Measurements from ENCODE around the gene SLC35B2.

DNA sequence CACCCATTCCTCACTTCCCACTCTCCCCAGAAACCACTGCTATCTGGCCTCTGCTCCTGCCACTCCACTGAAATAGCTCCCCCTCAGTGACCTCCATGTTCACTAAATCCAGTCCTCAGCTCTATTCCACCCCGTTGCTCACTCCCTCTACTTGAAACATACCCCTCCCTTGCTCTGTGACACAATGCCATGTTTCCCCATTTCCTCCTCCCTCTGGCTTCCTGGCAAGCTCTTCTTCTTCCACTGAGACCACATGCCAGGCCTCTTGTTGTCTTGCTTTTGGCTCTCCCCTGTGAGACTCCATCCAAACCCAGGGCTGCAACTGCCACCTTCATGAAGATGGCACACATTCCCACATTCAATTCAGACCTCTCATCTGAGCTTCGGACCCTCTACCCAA lies 26.8 kb upstream of the SLC35B2 start:
- TF ChIP-seq, protein P1, sequence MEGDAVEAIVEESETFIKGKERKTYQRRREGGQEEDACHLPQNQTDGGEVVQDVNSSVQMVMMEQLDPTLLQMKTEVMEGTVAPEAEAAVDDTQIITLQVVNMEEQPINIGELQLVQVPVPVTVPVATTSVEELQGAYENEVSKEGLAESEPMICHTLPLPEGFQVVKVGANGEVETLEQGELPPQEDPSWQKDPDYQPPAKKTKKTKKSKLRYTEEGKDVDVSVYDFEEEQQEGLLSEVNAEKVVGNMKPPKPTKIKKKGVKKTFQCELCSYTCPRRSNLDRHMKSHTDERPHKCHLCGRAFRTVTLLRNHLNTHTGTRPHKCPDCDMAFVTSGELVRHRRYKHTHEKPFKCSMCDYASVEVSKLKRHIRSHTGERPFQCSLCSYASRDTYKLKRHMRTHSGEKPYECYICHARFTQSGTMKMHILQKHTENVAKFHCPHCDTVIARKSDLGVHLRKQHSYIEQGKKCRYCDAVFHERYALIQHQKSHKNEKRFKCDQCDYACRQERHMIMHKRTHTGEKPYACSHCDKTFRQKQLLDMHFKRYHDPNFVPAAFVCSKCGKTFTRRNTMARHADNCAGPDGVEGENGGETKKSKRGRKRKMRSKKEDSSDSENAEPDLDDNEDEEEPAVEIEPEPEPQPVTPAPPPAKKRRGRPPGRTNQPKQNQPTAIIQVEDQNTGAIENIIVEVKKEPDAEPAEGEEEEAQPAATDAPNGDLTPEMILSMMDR (IDR thresholded peaks at IDR 0.05; ENCODE audit: borderline replicate concordance, extremely low read depth, low read length, poor library complexity, severe bottlenecking) = no peak
- no peak for TF ChIP-seq EZH2 (IDR thresholded peaks at IDR 0.05; ENCODE audit: borderline replicate concordance, low read depth, low read length, severe bottlenecking)
